DOHH2 (cell line): Measurements from ENCODE around the gene SLC9A9.

Source experiments
- H3F3A ChIP-seq: fragments of 200-600 bp; sonication (generic), shearing (Covaris generic); 2 replicates; pipeline ENCODE4 v1.6.0; 2016; ENCODE audit warnings: antibody characterized with exemption, mild to moderate bottlenecking; ENCODE audit not compliant: control insufficient read depth, insufficient read depth
- H3K27ac ChIP-seq: fragments of 200-600 bp; sonication (generic); 2 replicates; pipeline ENCODE4 v1.5.1; 2014; ENCODE audit warnings: low read depth, mild to moderate bottlenecking, low read length, moderate library complexity
- H3K27me3 ChIP-seq: fragments of 200-600 bp; sonication (generic); 2 replicates; pipeline ENCODE4 v1.6.1; 2014; ENCODE audit warnings: mild to moderate bottlenecking, low read length, mixed read lengths; ENCODE audit not compliant: control insufficient read depth
- H3K36me3 ChIP-seq: fragments of 200-600 bp; sonication (generic); 2 replicates; pipeline ENCODE4 v1.6.1; 2014; ENCODE audit warnings: mild to moderate bottlenecking, low read length, moderate library complexity, mixed read lengths; ENCODE audit not compliant: control insufficient read depth
- H3K4me1 ChIP-seq: fragments of 200-600 bp; sonication (generic); 2 replicates; pipeline ENCODE4 v1.6.1; 2014; ENCODE audit warnings: mild to moderate bottlenecking, low read length, mixed read lengths; ENCODE audit not compliant: control insufficient read depth
- H3K4me2 ChIP-seq: fragments of 200-600 bp; sonication (generic); 2 replicates; pipeline ENCODE4 v1.6.0; 2014; ENCODE audit warnings: mild to moderate bottlenecking, low read length, moderate library complexity
- H3K4me3 ChIP-seq: fragments of 200-600 bp; sonication (generic); 2 replicates; pipeline ENCODE4 v1.5.1; 2014; ENCODE audit warnings: mild to moderate bottlenecking, low read length, mixed read lengths
- H3K79me2 ChIP-seq: fragments of 200-600 bp; sonication (generic); 2 replicates; pipeline ENCODE4 v1.6.1; 2014; ENCODE audit warnings: mild to moderate bottlenecking, low read length, mixed read lengths; ENCODE audit not compliant: control insufficient read depth
- H3K9me2 ChIP-seq: fragments of 200-600 bp; sonication (generic); replicated peaks from 2 replicates; pipeline ENCODE4 v1.6.1; 2014; ENCODE audit warnings: mild to moderate bottlenecking, low read length, mixed read lengths; ENCODE audit not compliant: control insufficient read depth
- H3K9me3 ChIP-seq: fragments of 200-600 bp; sonication (generic); 2 replicates; pipeline ENCODE4 v1.6.1; 2014; ENCODE audit warnings: antibody characterized with exemption, low read length, mixed read lengths; ENCODE audit not compliant: control insufficient read depth, insufficient read depth
- H4K20me1 ChIP-seq: fragments of 200-600 bp; sonication (generic); 2 replicates; pipeline ENCODE4 v1.6.0; 2014; ENCODE audit warnings: low read depth, mild to moderate bottlenecking, antibody characterized with exemption, low read length, moderate library complexity; ENCODE audit not compliant: control insufficient read depth, insufficient read depth
- CTCF ChIP-seq: fragments of 200-600 bp; sonication (generic); IDR thresholded peaks from one replicate; pipeline ENCODE4 v1.5.1; 2014; ENCODE audit warnings: antibody characterized with exemption, mild to moderate bottlenecking, low read depth, low read length; ENCODE audit not compliant: poor library complexity, severe bottlenecking
- EZH2phosphoT487 ChIP-seq: fragments of 200-600 bp; sonication (generic); IDR thresholded peaks from 2 replicates; pipeline ENCODE4 v1.6.1; 2017; ENCODE audit warnings: borderline replicate concordance, mild to moderate bottlenecking, antibody characterized with exemption, low read length, moderate library complexity, mixed read lengths

SLC9A9 gene

DNA sequence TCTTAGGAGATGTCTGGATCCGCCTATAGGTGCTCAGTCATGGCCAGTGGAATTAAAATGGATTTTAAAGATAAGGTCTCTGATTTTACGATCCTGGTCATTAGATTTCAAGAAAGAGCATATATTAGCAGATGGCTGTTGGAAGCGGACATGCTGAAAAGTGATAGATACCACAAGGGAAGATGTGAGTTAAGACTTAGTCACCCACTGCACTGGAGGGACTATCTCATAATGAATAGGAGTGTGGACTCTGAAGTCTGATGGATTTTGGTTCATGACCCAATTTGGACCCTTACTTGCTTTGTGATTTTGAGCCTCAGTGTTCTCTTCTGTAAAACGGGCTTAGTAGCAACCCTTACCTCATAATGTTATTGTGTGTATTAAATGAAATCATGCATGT, 514.0 kb downstream of the SLC9A9 start:
- Histone ChIP-seq H3F3A (no peaks in the 10 kb centered on the region), H3K36me3 (no peaks in the 10 kb centered on the region), H3K4me3 (no peak overlapping the region), H4K20me1 (no peaks in the 10 kb centered on the region), H3K4me1 (no peaks in the 10 kb centered on the region), H3K27ac (no peak overlapping the region), H3K79me2 (no peaks in the 10 kb centered on the region), H3K9me2 (no peaks in the 10 kb centered on the region), H3K27me3 (no peaks in the 10 kb centered on the region), H3K4me2 (no peak overlapping the region), H3K9me3 (no peaks in the 10 kb centered on the region)
- TF ChIP-seq CTCF (no peak), EZH2phosphoT487 (no peak)

DNA sequence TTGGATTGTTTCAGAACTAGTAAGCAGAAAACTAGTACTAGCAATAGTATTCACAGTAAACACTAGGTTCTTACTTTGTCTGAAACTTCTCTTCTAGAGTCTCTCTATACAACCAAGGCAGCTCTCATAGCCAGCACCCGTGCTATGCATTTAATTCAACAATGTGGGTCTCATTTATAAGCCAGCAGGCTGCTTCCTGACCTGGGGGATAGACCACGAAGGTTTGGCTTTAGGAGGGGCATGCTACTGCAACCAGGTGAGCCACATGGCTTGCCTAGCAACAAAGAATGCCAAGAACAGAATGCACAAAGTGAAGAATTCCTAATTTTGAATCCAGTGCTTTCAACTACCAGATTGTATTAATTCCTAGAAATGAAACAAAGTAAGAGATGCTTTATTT, 514.9 kb downstream of the SLC9A9 start:
- no peak overlapping the region for H3K27ac ChIP-seq
- no peaks in the 10 kb centered on the region for H3K4me1 ChIP-seq
- H4K20me1 ChIP-seq, result no peaks in the 10 kb centered on the region
- no peak for TF ChIP-seq CTCF
- H3K27me3 ChIP-seq, result no peaks in the 10 kb centered on the region
- H3F3A ChIP-seq, result no peaks in the 10 kb centered on the region
- no peak overlapping the region for H3K4me2 ChIP-seq
- no peaks in the 10 kb centered on the region for H3K9me2 ChIP-seq
- H3K36me3 ChIP-seq, result no peaks in the 10 kb centered on the region
- no peak overlapping the region for H3K4me3 ChIP-seq
- no peaks in the 10 kb centered on the region for H3K79me2 ChIP-seq
- H3K9me3 ChIP-seq, result no peaks in the 10 kb centered on the region

- no peak overlapping the region for H3K4me3 ChIP-seq
- H3K4me1 ChIP-seq, result peaks cover 7% of the 10 kb centered on the region
- no peak for TF ChIP-seq CTCF
- no peak for TF ChIP-seq EZH2phosphoT487
- H3K9me2 ChIP-seq, result no peaks in the 10 kb centered on the region
- H3K27ac ChIP-seq, result no peak overlapping the region
- no peaks in the 10 kb centered on the region for H3K36me3 ChIP-seq
- no peaks in the 10 kb centered on the region for H4K20me1 ChIP-seq
- H3K4me2 ChIP-seq, result no peak overlapping the region
- no peaks in the 10 kb centered on the region for H3F3A ChIP-seq
- H3K27me3 ChIP-seq, result no peaks in the 10 kb centered on the region
- no peaks in the 10 kb centered on the region for H3K9me3 ChIP-seq
- H3K79me2 ChIP-seq, result no peaks in the 10 kb centered on the region
Measured at GRCh38 chr3:143332026-143332425, 516.2 kb downstream of the SLC9A9 start.

DNA sequence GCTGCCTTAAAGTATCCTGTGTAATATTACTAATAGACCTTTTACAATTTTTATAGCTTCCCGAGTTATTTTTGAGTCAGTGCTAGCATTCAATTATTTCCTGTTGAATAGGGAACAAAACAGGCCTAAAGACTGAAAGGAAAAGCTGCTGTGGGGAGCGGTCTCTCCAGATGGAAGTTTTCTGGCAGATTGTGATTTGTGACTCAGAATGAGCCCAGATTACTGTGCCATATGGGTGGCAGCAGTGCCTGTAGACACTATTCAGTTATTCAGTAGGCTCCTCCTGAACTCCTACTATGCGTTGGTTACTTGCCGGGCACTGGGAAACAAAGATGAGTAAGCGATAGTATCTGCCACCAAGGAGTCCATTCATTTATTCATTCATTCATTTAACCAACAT, 516.9 kb downstream of the SLC9A9 start:
- Histone ChIP-seq H3K4me2 (no peak overlapping the region), H3K9me3 (no peaks in the 10 kb centered on the region), H3F3A (no peaks in the 10 kb centered on the region), H3K27ac (no peak overlapping the region), H4K20me1 (no peaks in the 10 kb centered on the region), H3K4me3 (no peak overlapping the region), H3K27me3 (no peaks in the 10 kb centered on the region), H3K79me2 (no peaks in the 10 kb centered on the region), H3K36me3 (no peaks in the 10 kb centered on the region), H3K4me1 (peaks cover 14% of the 10 kb centered on the region), H3K9me2 (no peaks in the 10 kb centered on the region)
- TF ChIP-seq CTCF (no peak), EZH2phosphoT487 (no peak)
